Measurements from ENCODE around the gene VGLL4.
"Not testable (repeated sequence)": the region's sequence is repeated elsewhere in the genome, so short reads cannot be mapped to it uniquely, and the experiment has no call there.

Gene VGLL4

GRCh38 chr3:11604139-11604892 lies 39.4 kb downstream of the VGLL4 start:
- no peak for DNase-seq

GRCh38 chr3:11603628-11604027 lies 40.1 kb downstream of the VGLL4 start:
- peak in 1 of 2 experiments; percentile 16 for DNase-seq

- peak; percentile 35 to 61 for DNase-seq
These were observed 40.7 kb downstream of the VGLL4 start for GRCh38 chr3:11602886-11603527.

GRCh38 chr3:11602239-11602840 lies 41.4 kb downstream of the VGLL4 start:
- no peak for DNase-seq

GRCh38 chr3:11601446-11602238 lies 42.1 kb downstream of the VGLL4 start:
- DNase-seq = no peak

GRCh38 chr3:11600501-11601282 lies 43.0 kb downstream of the VGLL4 start:
- no peak for DNase-seq

- no peak for DNase-seq
These were observed 47.3 kb downstream of the VGLL4 start for GRCh38 chr3:11596387-11596786.

GRCh38 chr3:11595024-11595423 lies 48.7 kb downstream of the VGLL4 start:
- not testable (repeated sequence) for DNase-seq

- DNase-seq = no peak
These were observed 50.2 kb downstream of the VGLL4 start for GRCh38 chr3:11593318-11594034.

GRCh38 chr3:11592445-11593298 lies 51.0 kb downstream of the VGLL4 start:
- DNase-seq = peak in 1 of 2 experiments; percentile 41

GRCh38 chr3:11591391-11592282 lies 52.1 kb downstream of the VGLL4 start:
- peak; percentile 86 to 87 for DNase-seq

GRCh38 chr3:11591002-11591355 lies 52.7 kb downstream of the VGLL4 start:
- DNase-seq = no peak

- DNase-seq = no peak
These were observed 54.0 kb downstream of the VGLL4 start for GRCh38 chr3:11589706-11590105.

GRCh38 chr3:11588755-11589154 lies 55.0 kb downstream of the VGLL4 start:
- no peak for DNase-seq

- DNase-seq = no peak
These were observed 55.4 kb downstream of the VGLL4 start for GRCh38 chr3:11588338-11588737.

- DNase-seq = no peak
These were observed 55.9 kb downstream of the VGLL4 start for GRCh38 chr3:11587766-11588165.

- no peak for DNase-seq
These were observed 59.1 kb downstream of the VGLL4 start for GRCh38 chr3:11584570-11584969.

GRCh38 chr3:11583638-11584046 lies 60.1 kb downstream of the VGLL4 start:
- DNase-seq = no peak

GRCh38 chr3:11583235-11583634 lies 60.5 kb downstream of the VGLL4 start:
- no peak for DNase-seq

All from NCI-H526 (cell line).